ENCODE data around the gene ADAP2. TPM values are rescaled to one million over a fixed set of nuclear protein-coding genes. Genes with fewer than 3 reads are reported as not detected.
A peak's percentile ranks its signal among the peaks of the same experiment; 100 is the strongest.

Gene ADAP2, protein sequence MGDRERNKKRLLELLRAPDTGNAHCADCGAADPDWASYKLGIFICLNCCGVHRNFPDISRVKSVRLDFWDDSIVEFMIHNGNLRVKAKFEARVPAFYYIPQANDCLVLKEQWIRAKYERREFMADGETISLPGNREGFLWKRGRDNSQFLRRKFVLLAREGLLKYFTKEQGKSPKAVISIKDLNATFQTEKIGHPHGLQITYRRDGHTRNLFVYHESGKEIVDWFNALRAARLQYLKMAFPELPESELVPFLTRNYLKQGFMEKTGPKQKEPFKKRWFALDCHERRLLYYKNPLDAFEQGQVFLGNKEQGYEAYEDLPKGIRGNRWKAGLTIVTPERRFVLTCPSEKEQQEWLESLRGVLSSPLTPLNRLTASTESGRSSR
- total RNA-seq, result 10 to 100 TPM in 3 of 4 donors, 1 to 10 TPM in 1; 6.3 to 14.9 (median 12.9) TPM

DNA sequence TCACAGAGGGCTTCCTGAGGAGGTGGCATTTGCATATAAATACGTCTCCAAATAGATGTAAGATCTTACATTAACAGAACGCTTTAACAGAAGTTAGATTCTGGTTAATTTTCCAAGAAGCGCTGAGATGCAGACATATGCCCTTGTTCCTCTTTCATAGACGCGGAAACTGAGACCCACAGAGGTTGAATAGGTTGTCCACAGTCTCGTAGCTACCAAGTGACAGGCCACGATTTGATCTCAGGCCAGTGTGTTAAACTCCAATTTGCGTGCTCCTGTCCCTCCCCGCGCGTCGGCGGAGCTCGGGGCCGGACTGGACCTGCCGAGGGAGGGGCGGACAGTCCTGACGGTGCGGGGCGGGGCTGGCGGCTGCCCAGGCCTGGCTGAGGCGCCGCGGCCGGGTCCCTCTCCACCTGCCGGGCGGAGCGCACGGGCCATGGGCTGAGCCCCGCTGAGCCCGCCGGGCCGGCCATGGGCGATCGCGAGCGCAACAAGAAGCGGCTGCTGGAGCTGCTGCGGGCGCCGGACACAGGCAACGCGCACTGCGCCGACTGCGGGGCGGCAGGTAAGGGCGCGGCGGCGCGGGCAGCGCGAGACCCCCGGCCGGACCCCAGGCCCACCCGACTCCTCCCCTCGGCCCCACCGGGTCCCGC is at the start of gene ADAP2:
Gene ADAP2 (plus strand): TSS at position 402 of the 653 bp plus-strand sequence. CDS start 70 bp downstream, at position 472.
- H3K9me3 ChIP-seq, result no peaks in the 10 kb centered on the region
- H3K27ac ChIP-seq, result peak within 1 kb of the TSS in 2 of 3 donors; percentile 2 to 28
- TF ChIP-seq, protein P1, sequence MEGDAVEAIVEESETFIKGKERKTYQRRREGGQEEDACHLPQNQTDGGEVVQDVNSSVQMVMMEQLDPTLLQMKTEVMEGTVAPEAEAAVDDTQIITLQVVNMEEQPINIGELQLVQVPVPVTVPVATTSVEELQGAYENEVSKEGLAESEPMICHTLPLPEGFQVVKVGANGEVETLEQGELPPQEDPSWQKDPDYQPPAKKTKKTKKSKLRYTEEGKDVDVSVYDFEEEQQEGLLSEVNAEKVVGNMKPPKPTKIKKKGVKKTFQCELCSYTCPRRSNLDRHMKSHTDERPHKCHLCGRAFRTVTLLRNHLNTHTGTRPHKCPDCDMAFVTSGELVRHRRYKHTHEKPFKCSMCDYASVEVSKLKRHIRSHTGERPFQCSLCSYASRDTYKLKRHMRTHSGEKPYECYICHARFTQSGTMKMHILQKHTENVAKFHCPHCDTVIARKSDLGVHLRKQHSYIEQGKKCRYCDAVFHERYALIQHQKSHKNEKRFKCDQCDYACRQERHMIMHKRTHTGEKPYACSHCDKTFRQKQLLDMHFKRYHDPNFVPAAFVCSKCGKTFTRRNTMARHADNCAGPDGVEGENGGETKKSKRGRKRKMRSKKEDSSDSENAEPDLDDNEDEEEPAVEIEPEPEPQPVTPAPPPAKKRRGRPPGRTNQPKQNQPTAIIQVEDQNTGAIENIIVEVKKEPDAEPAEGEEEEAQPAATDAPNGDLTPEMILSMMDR (IDR thresholded peaks at IDR 0.05), result no peak
- TF ChIP-seq POLR2A (IDR thresholded peaks at IDR 0.05), result no peak
- no peaks in the 10 kb centered on the region for H3K27me3 ChIP-seq
- H3K4me1 ChIP-seq, result peaks cover 8 to 11% of the 10 kb centered on the region in 2 donors
- no peaks in the 10 kb centered on the region for H3K36me3 ChIP-seq
- DNase-seq, result peak; percentile 62 to 64
- WGBS, 2 donors, result 10 to 25% methylated on average over 6 to 8 of the region's 60 CpGs
- peak within 1 kb of the TSS; percentile 1 to 62 (median 34) for H3K4me3 ChIP-seq (replicated peaks in 1 of 3)
- intact Hi-C loops (cut with DNase I), result no loop called here

DNA sequence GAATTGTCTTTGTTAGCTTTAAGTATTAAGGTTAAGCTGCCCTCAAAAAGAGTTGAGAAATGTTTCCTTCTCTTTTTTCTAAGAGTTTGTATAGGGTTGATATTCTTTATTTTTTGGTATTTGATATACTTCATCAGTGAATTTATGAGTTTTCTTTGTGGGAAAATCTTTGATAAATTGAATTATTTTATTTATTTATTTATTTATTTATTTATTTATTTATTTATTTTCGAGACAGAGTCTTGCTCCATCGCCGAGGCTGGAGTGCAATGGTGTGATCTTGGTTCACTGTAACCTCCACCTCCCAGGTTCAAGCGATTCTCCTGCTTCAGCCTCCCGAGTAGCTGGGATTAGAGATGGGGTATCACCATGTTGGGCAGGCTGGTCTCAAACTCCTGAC is 35.6 kb upstream of the ADAP2 start:
- Histone ChIP-seq H3K9me3 (no peaks in the 10 kb centered on the region), H3K27ac (no peak overlapping the region), H3K4me3 (replicated peaks in 1 of 3) (no peak overlapping the region), H3K4me1 (no peaks in the 10 kb centered on the region), H3K27me3 (no peaks in the 10 kb centered on the region), H3K36me3 (no peaks in the 10 kb centered on the region)
- intact Hi-C loops (cut with DNase I), result no loop called here
- TF ChIP-seq, protein P1 (IDR thresholded peaks at IDR 0.05), result no peak
- TF ChIP-seq POLR2A (IDR thresholded peaks at IDR 0.05), result no peak
- no peak for DNase-seq
- 97 to 99% methylated on average over 5 of the region's 5 CpGs for WGBS, 2 donors

DNA sequence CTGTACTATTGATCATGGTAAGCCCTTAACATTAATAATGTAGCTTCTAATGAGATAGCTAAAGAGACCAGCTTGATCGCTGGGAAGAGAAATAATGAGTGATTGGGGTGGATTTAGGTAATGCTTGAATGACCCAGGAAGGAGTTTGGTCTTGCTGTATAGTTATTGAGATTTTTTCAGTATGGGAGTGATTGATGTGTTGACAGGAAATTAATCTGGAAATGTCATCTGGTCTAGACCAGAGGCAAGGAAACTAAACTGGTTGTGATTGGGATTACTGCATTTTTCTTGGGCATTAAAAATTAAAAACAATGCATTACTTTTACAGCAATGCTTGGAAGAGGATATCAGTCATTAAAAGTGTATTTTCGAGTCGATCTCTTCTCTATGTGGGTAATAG is 27.5 kb upstream of the ADAP2 start:
- Histone ChIP-seq H3K9me3 (no peaks in the 10 kb centered on the region), H3K27me3 (no peaks in the 10 kb centered on the region), H3K36me3 (no peaks in the 10 kb centered on the region), H3K27ac (no peak overlapping the region), H3K4me1 (no peaks in the 10 kb centered on the region), H3K4me3 (replicated peaks in 1 of 3) (no peak overlapping the region)
- no peak for DNase-seq
- WGBS, 2 donors, result 89 to 94% methylated on average over 3 of the region's 3 CpGs
- TF ChIP-seq POLR2A (IDR thresholded peaks at IDR 0.05), result no peak
- TF ChIP-seq, protein P1 (IDR thresholded peaks at IDR 0.05), result no peak
- intact Hi-C loops (cut with DNase I), result no loop called here

DNA sequence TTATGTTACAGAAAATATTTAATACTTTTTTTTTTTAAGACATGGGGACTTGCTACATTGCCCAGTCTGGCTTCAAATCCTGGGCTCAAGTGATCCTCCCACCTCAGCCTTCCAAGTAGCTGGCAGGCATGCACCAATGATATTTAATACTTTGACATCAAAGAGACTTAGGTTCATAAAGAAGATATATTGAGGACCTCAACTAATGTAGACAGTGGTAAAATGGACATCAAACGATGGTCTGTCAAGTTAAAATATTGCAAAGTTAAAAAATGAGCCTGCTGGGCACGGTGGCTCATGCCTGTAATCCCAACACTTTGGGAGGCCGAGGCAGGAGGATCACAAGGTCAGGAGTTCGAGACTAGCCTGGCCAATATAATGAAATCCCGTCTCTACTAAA is 24.4 kb upstream of the ADAP2 start:
- Histone ChIP-seq H3K4me1 (no peaks in the 10 kb centered on the region), H3K9me3 (no peaks in the 10 kb centered on the region), H3K4me3 (replicated peaks in 1 of 3) (no peak overlapping the region), H3K27ac (no peak overlapping the region), H3K27me3 (no peaks in the 10 kb centered on the region), H3K36me3 (no peaks in the 10 kb centered on the region)
- 84 to 92% methylated on average over 5 of the region's 5 CpGs for WGBS, 2 donors
- intact Hi-C loops (cut with DNase I), result no loop called here
- DNase-seq, result no peak
- TF ChIP-seq, protein P1 (IDR thresholded peaks at IDR 0.05), result no peak
- TF ChIP-seq POLR2A (IDR thresholded peaks at IDR 0.05), result no peak

DNA sequence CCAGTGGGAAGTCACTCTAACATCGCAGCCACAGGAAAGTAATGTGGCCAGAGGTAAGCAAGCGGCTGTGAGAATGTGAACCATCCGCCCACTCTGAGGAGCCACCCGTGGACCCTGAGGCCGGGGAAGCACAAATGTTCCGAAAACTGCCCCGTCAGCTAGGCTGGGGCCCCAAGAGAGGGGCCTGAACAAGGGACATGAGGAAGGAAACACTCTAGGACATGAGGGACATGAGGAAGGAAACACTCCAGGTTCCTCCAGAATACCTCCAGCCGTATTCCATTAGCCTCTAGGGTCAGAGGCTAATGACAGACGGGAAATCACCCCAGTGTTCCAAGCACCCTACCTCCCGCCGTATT is 16.0 kb upstream of the ADAP2 start:
- Histone ChIP-seq H3K4me1 (peaks cover 5 to 12% of the 10 kb centered on the region in 2 donors), H3K36me3 (no peaks in the 10 kb centered on the region), H3K9me3 (no peaks in the 10 kb centered on the region), H3K4me3 (replicated peaks in 1 of 3) (peak overlapping the region; percentile 38 to 64 (median 62)), H3K27ac (peak overlapping the region; percentile 72 to 89 (median 77)), H3K27me3 (no peaks in the 10 kb centered on the region)
- 3% methylated on average over 6 to 11 of the region's 11 CpGs for WGBS, 2 donors
- intact Hi-C loops (cut with DNase I), result no loop called here
- no peak for DNase-seq
- TF ChIP-seq, protein P1 (IDR thresholded peaks at IDR 0.05), result no peak
- TF ChIP-seq POLR2A (IDR thresholded peaks at IDR 0.05), result no peak

All from thyroid gland (tissue), 4 donors.